NT2/D1 (cell line): ENCODE data around the gene KIRREL2.

Source experiments
- SUZ12 ChIP-seq: IDR thresholded peaks from 2 replicates; pipeline ENCODE4 v1.6.1; 2011; ENCODE audit not compliant: insufficient read length, insufficient read depth; ENCODE audit errors: extremely low read depth
- YY1 ChIP-seq: IDR thresholded peaks from 2 replicates; pipeline ENCODE4 v1.6.1; 2011; ENCODE audit not compliant: insufficient read length, insufficient read depth
- ZNF274 ChIP-seq: IDR thresholded peaks from 2 replicates; pipeline ENCODE4 v1.6.1; 2011; ENCODE audit warnings: mild to moderate bottlenecking, low read depth, low read length

GRCh38 chr19:35908973-35909683, 52.4 kb downstream of the KIRREL2 start:
- no peak for TF ChIP-seq SUZ12
- no peak for TF ChIP-seq ZNF274
- TF ChIP-seq YY1 = no peak
